ENCODE data around the gene FGD3. TPM values are rescaled to one million over a fixed set of nuclear protein-coding genes. Genes with fewer than 3 reads are reported as not detected.
"Not testable (repeated sequence)": the region's sequence is repeated elsewhere in the genome, so short reads cannot be mapped to it uniquely, and the experiment has no call there.

The FGD3 gene
- total RNA-seq, 1 donor from 2014 or later, result 0.09 TPM

- Histone ChIP-seq H2AFZ (ENCODE audit: low read depth, low read length) (no peak overlapping the region), H3K27ac (ENCODE audit: low read depth, low read length) (no peak overlapping the region), H3K9me3 (ENCODE audit: insufficient read depth, low read depth, low read length) (no peaks in the 10 kb centered on the region), H3K79me2 (ENCODE audit: insufficient read depth, low read length) (no peaks in the 10 kb centered on the region), H3K4me2 (ENCODE audit: low read length) (no peak overlapping the region), H3K27me3 (ENCODE audit: insufficient read depth, low read length) (no peaks in the 10 kb centered on the region), H3K4me3 (ENCODE audit: insufficient read depth, low read depth, low read length) (no peak overlapping the region), H3K9ac (ENCODE audit: low read length) (no peak overlapping the region), H3K4me1 (ENCODE audit: insufficient read depth, low read length) (no peaks in the 10 kb centered on the region), H4K20me1 (ENCODE audit: insufficient read depth, low read length) (no peaks in the 10 kb centered on the region), H3K36me3 (ENCODE audit: insufficient read depth, low read length) (no peaks in the 10 kb centered on the region)
- FAIRE-seq (no peak), DNase-seq (ENCODE audit: low read depth) (no peak)
- no peaks in the 10 kb centered on the region for H3K36me3 Mint-ChIP-seq (ENCODE audit: low read depth, unreplicated experiment)
- H3K4me3 Mint-ChIP-seq (ENCODE audit: unreplicated experiment), result no peak overlapping the region
- TF ChIP-seq CTCF (IDR thresholded peaks at IDR 0.05; ENCODE audit: insufficient read depth, low read depth, low read length) (no peak), EZH2 (IDR thresholded peaks at IDR 0.05; ENCODE audit: insufficient read depth, low read length) (no peak)
- H3K9me3 Mint-ChIP-seq (ENCODE audit: unreplicated experiment), result peaks cover 1% of the 10 kb centered on the region
- peaks cover 31% of the 10 kb centered on the region for H3K27me3 Mint-ChIP-seq (ENCODE audit: low read depth, unreplicated experiment)
- H3K4me1 Mint-ChIP-seq (ENCODE audit: low read depth, unreplicated experiment), result no peaks in the 10 kb centered on the region
- H3K27ac Mint-ChIP-seq (ENCODE audit: unreplicated experiment), result no peak overlapping the region
These were observed 65.9 kb downstream of the FGD3 start for GRCh38 chr9:93012963-93013855.

- no peaks in the 10 kb centered on the region for H3K9me3 ChIP-seq (ENCODE audit: insufficient read depth, low read depth, low read length)
- H3K4me2 ChIP-seq (ENCODE audit: low read length), result no peak overlapping the region
- H2AFZ ChIP-seq (ENCODE audit: low read depth, low read length), result no peak overlapping the region
- H3K9me3 Mint-ChIP-seq (ENCODE audit: unreplicated experiment), result peaks cover 1% of the 10 kb centered on the region
- no peak overlapping the region for H3K27ac ChIP-seq (ENCODE audit: low read depth, low read length)
- no peaks in the 10 kb centered on the region for H3K36me3 ChIP-seq (ENCODE audit: insufficient read depth, low read length)
- H3K4me1 Mint-ChIP-seq (ENCODE audit: low read depth, unreplicated experiment), result no peaks in the 10 kb centered on the region
- no peaks in the 10 kb centered on the region for H4K20me1 ChIP-seq (ENCODE audit: insufficient read depth, low read length)
- no peaks in the 10 kb centered on the region for H3K4me1 ChIP-seq (ENCODE audit: insufficient read depth, low read length)
- H3K4me3 ChIP-seq (ENCODE audit: insufficient read depth, low read depth, low read length), result no peak overlapping the region
- DNase-seq (ENCODE audit: low read depth) (no peak), FAIRE-seq (no peak)
- H3K4me3 Mint-ChIP-seq (ENCODE audit: unreplicated experiment), result no peak overlapping the region
- no peaks in the 10 kb centered on the region for H3K27me3 ChIP-seq (ENCODE audit: insufficient read depth, low read length)
- TF ChIP-seq EZH2 (IDR thresholded peaks at IDR 0.05; ENCODE audit: insufficient read depth, low read length) (no peak), CTCF (IDR thresholded peaks at IDR 0.05; ENCODE audit: insufficient read depth, low read depth, low read length) (no peak)
- no peak overlapping the region for H3K27ac Mint-ChIP-seq (ENCODE audit: unreplicated experiment)
- H3K9ac ChIP-seq (ENCODE audit: low read length), result no peak overlapping the region
- no peaks in the 10 kb centered on the region for H3K36me3 Mint-ChIP-seq (ENCODE audit: low read depth, unreplicated experiment)
- H3K79me2 ChIP-seq (ENCODE audit: insufficient read depth, low read length), result no peaks in the 10 kb centered on the region
- H3K27me3 Mint-ChIP-seq (ENCODE audit: low read depth, unreplicated experiment), result peaks cover 34% of the 10 kb centered on the region
These were observed 66.7 kb downstream of the FGD3 start for GRCh38 chr9:93013856-93014582.

GRCh38 chr9:93015190-93015589 lies 67.9 kb downstream of the FGD3 start:
- H3K4me1 ChIP-seq (ENCODE audit: insufficient read depth, low read length); FAIRE-seq; H3K4me3 Mint-ChIP-seq (ENCODE audit: unreplicated experiment); H3K4me2 ChIP-seq (ENCODE audit: low read length); H3K27ac ChIP-seq (ENCODE audit: low read depth, low read length); H3K36me3 ChIP-seq (ENCODE audit: insufficient read depth, low read length); H3K4me1 Mint-ChIP-seq (ENCODE audit: low read depth, unreplicated experiment); H3K79me2 ChIP-seq (ENCODE audit: insufficient read depth, low read length); H3K9ac ChIP-seq (ENCODE audit: low read length); DNase-seq (ENCODE audit: low read depth); H3K4me3 ChIP-seq (ENCODE audit: insufficient read depth, low read depth, low read length); H3K9me3 Mint-ChIP-seq (ENCODE audit: unreplicated experiment); H3K36me3 Mint-ChIP-seq (ENCODE audit: low read depth, unreplicated experiment); H3K27ac Mint-ChIP-seq (ENCODE audit: unreplicated experiment); H3K9me3 ChIP-seq (ENCODE audit: insufficient read depth, low read depth, low read length); H4K20me1 ChIP-seq (ENCODE audit: insufficient read depth, low read length); H3K27me3 ChIP-seq (ENCODE audit: insufficient read depth, low read length); H2AFZ ChIP-seq (ENCODE audit: low read depth, low read length): not testable (repeated sequence)
- peaks cover 34% of the 10 kb centered on the region for H3K27me3 Mint-ChIP-seq (ENCODE audit: low read depth, unreplicated experiment)

Data from astrocyte (in vitro differentiated cells and primary cell).